ENCODE data around the gene SPTBN4.
"Not testable (repeated sequence)": the region's sequence is repeated elsewhere in the genome, so short reads cannot be mapped to it uniquely, and the experiment has no call there.

The SPTBN4 gene

GRCh38 chr19:40510526-40511115, 43.8 kb downstream of the SPTBN4 start:
- no peak for DNase-seq

GRCh38 chr19:40511487-40511886, 44.7 kb downstream of the SPTBN4 start:
- DNase-seq, result no peak

GRCh38 chr19:40512110-40512472, 45.3 kb downstream of the SPTBN4 start:
- DNase-seq, result no peak

- DNase-seq, result no peak
Measured at GRCh38 chr19:40512473-40513344, 45.9 kb downstream of the SPTBN4 start.

GRCh38 chr19:40513345-40513678, 46.5 kb downstream of the SPTBN4 start:
- no peak for DNase-seq

GRCh38 chr19:40513741-40514315, 47.0 kb downstream of the SPTBN4 start:
- no peak for DNase-seq

GRCh38 chr19:40517248-40517647, 50.4 kb downstream of the SPTBN4 start:
- DNase-seq, result no peak

- no peak for DNase-seq
Measured at GRCh38 chr19:40519352-40520322, 52.8 kb downstream of the SPTBN4 start.

- DNase-seq, result no peak
Measured at GRCh38 chr19:40521276-40521675, 54.5 kb downstream of the SPTBN4 start.

- not testable (repeated sequence) for DNase-seq
Measured at GRCh38 chr19:40521900-40522299, 55.1 kb downstream of the SPTBN4 start.

- DNase-seq, result peak; percentile 77
Measured at GRCh38 chr19:40523322-40524047, 56.7 kb downstream of the SPTBN4 start.

- DNase-seq, result no peak
Measured at GRCh38 chr19:40524133-40524549, 57.3 kb downstream of the SPTBN4 start.

- no peak for DNase-seq
Measured at GRCh38 chr19:40524655-40525054, 57.9 kb downstream of the SPTBN4 start.

GRCh38 chr19:40525234-40526051, 58.6 kb downstream of the SPTBN4 start:
- no peak for DNase-seq

GRCh38 chr19:40528078-40528477, 61.3 kb downstream of the SPTBN4 start:
- no peak for DNase-seq

GRCh38 chr19:40528533-40529092, 61.8 kb downstream of the SPTBN4 start:
- DNase-seq, result no peak

- peak; percentile 99 for DNase-seq
Measured at GRCh38 chr19:40529093-40529954, 62.5 kb downstream of the SPTBN4 start.

GRCh38 chr19:40530091-40530901, 63.5 kb downstream of the SPTBN4 start:
- peak; percentile 59 for DNase-seq

GRCh38 chr19:40533508-40533907, 66.7 kb downstream of the SPTBN4 start:
- DNase-seq, result no peak

All from activated CD8-positive, alpha-beta memory T cell treated with anti-CD3 and anti-CD28 coated beads, Interleukin-2, amount 50 U/mL, for 48 hours (primary cell).